ENCODE data around the gene LIME1.

- TF ChIP-seq, protein P1, sequence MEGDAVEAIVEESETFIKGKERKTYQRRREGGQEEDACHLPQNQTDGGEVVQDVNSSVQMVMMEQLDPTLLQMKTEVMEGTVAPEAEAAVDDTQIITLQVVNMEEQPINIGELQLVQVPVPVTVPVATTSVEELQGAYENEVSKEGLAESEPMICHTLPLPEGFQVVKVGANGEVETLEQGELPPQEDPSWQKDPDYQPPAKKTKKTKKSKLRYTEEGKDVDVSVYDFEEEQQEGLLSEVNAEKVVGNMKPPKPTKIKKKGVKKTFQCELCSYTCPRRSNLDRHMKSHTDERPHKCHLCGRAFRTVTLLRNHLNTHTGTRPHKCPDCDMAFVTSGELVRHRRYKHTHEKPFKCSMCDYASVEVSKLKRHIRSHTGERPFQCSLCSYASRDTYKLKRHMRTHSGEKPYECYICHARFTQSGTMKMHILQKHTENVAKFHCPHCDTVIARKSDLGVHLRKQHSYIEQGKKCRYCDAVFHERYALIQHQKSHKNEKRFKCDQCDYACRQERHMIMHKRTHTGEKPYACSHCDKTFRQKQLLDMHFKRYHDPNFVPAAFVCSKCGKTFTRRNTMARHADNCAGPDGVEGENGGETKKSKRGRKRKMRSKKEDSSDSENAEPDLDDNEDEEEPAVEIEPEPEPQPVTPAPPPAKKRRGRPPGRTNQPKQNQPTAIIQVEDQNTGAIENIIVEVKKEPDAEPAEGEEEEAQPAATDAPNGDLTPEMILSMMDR (conservative IDR thresholded peaks at IDR 0.05; ENCODE audit: low read depth, low read length) = no peak
- TF ChIP-seq POLR2A (IDR thresholded peaks at IDR 0.05; ENCODE audit: low read depth, low read length) (no peak), MAFK (IDR thresholded peaks at IDR 0.05; ENCODE audit: low read depth, low read length) (no peak), RAD21 (IDR thresholded peaks at IDR 0.05; ENCODE audit: low read length) (no peak), CEBPB (IDR thresholded peaks at IDR 0.05; ENCODE audit: low read depth, low read length) (no peak), BHLHE40 (IDR thresholded peaks at IDR 0.05; ENCODE audit: low read depth, low read length) (no peak), FOS (IDR thresholded peaks at IDR 0.05; ENCODE audit: low read depth, low read length) (no peak), USF2 (IDR thresholded peaks at IDR 0.05; ENCODE audit: low read depth, low read length) (no peak), ELK1 (IDR thresholded peaks at IDR 0.05; ENCODE audit: borderline replicate concordance, low read depth, low read length) (no peak), RFX5 (IDR thresholded peaks at IDR 0.05; ENCODE audit: low read depth, low read length) (no peak), MXI1 (IDR thresholded peaks at IDR 0.05; ENCODE audit: borderline replicate concordance, low read depth, low read length) (no peak), SMC3 (IDR thresholded peaks at IDR 0.05; ENCODE audit: low read depth, low read length) (no peak)
Observed at GRCh38 chr20:63758152-63758551, 21.7 kb downstream of the LIME1 start.

Measured in IMR-90 (cell line).